ENCODE results near the gene GPD1.

DNA sequence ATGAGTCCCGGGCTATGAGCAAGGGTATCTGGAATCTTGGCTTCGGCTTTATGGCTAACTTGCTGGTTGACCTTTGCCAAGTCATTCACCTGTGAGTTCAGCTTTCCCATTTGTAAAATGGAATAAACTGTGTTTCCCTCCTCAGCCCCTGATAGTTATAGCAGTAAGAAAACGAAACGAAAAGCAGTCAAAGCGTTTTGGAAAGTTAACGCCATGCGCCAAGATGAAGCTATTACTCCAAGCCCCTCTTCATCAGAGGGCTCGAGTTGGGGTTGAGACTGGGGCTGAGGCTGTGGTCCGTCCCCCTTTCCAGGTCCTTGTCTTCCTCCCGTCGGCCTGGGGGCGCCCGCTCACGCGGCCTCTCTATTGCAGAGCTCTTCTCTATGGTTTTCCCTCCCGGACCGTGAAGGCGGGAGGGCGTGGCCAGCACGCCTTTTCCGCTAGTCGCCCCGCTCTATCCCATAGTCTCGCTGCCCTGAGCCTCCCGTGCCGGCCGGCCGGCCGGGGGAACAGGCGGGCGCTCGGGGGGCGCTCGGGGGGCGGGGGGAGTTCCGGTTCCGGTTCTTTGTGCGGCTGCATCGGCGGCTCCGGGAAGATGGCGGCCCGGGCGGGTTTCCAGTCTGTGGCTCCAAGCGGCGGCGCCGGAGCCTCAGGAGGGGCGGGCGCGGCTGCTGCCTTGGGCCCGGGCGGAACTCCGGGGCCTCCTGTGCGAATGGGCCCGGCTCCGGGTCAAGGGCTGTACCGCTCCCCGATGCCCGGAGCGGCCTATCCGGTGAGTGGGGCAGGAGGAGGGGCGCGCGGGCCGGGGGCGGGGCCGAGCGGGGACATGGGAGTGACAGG is 18.8 kb upstream of the GPD1 start, which contains the start of gene SMARCD1:
- TF ChIP-seq, protein P1, sequence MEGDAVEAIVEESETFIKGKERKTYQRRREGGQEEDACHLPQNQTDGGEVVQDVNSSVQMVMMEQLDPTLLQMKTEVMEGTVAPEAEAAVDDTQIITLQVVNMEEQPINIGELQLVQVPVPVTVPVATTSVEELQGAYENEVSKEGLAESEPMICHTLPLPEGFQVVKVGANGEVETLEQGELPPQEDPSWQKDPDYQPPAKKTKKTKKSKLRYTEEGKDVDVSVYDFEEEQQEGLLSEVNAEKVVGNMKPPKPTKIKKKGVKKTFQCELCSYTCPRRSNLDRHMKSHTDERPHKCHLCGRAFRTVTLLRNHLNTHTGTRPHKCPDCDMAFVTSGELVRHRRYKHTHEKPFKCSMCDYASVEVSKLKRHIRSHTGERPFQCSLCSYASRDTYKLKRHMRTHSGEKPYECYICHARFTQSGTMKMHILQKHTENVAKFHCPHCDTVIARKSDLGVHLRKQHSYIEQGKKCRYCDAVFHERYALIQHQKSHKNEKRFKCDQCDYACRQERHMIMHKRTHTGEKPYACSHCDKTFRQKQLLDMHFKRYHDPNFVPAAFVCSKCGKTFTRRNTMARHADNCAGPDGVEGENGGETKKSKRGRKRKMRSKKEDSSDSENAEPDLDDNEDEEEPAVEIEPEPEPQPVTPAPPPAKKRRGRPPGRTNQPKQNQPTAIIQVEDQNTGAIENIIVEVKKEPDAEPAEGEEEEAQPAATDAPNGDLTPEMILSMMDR (IDR thresholded peaks at IDR 0.05; ENCODE audit: low read depth, low read length), result peak; percentile 79
- no peak for TF ChIP-seq EZH2phosphoT487 (IDR thresholded peaks at IDR 0.05; ENCODE audit: low read depth)

All from OCI-LY3 (cell line).